Ureter (tissue), 1 donor: ENCODE results near the gene LDLR. TPM values are rescaled to one million over a fixed set of nuclear protein-coding genes. Genes with fewer than 3 reads are reported as not detected.
A peak's percentile ranks its signal among the peaks of the same experiment; 100 is the strongest.
"Not testable (repeated sequence)": the region's sequence is repeated elsewhere in the genome, so short reads cannot be mapped to it uniquely, and the experiment has no call there.

Experiments
- DNase-seq: peaks from one replicate; pipeline ENCODE4 v3.0.0-alpha.2; 2020; ENCODE audit warnings: low spot score
- total RNA-seq: library from RNA; stranded (reverse); gene quantifications from one replicate; pipeline ENCODE4 v1.2.4, GENCODE V29; 2023
- donor health status: DM: yes; HTN: yes; CAD: no.

LDLR gene
- total RNA-seq, 1 donor from 2014 or later, result 78.2 TPM

DNA sequence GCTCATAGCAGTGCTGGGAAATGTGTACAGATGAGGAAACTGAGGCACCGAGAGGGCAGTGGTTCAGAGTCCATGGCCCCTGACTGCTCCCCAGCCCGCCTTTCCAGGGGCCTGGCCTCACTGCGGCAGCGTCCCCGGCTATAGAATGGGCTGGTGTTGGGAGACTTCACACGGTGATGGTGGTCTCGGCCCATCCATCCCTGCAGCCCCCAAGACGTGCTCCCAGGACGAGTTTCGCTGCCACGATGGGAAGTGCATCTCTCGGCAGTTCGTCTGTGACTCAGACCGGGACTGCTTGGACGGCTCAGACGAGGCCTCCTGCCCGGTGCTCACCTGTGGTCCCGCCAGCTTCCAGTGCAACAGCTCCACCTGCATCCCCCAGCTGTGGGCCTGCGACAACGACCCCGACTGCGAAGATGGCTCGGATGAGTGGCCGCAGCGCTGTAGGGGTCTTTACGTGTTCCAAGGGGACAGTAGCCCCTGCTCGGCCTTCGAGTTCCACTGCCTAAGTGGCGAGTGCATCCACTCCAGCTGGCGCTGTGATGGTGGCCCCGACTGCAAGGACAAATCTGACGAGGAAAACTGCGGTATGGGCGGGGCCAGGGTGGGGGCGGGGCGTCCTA, 15.9 kb downstream of the LDLR start:
- DNase-seq, result no peak

DNA sequence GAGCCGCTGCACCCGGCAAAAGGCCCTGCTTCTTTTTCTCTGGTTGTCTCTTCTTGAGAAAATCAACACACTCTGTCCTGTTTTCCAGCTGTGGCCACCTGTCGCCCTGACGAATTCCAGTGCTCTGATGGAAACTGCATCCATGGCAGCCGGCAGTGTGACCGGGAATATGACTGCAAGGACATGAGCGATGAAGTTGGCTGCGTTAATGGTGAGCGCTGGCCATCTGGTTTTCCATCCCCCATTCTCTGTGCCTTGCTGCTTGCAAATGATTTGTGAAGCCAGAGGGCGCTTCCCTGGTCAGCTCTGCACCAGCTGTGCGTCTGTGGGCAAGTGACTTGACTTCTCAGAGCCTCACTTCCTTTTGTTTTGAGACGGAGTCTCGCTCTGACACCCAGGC, 17.2 kb downstream of the LDLR start:
- no peak for DNase-seq

DNA sequence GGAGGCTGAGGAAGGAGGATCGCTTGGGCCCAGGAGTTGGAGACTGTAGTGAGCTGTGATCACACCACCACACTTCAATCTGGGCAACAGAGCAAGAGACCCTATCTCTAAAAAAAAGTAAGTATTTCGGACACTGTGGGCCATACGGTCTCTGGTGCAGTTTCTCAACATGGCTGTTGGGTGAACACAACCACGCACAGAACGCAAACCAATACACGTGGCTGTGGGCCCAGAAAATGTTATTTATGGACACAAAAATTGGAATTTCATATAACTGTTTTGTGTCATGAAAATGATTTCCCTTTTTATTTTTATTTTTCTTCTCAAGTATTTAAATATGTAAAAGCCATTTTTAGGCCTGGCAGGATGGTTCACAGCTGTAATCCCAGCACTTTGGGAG, 19.5 kb downstream of the LDLR start:
- DNase-seq, result no peak

DNA sequence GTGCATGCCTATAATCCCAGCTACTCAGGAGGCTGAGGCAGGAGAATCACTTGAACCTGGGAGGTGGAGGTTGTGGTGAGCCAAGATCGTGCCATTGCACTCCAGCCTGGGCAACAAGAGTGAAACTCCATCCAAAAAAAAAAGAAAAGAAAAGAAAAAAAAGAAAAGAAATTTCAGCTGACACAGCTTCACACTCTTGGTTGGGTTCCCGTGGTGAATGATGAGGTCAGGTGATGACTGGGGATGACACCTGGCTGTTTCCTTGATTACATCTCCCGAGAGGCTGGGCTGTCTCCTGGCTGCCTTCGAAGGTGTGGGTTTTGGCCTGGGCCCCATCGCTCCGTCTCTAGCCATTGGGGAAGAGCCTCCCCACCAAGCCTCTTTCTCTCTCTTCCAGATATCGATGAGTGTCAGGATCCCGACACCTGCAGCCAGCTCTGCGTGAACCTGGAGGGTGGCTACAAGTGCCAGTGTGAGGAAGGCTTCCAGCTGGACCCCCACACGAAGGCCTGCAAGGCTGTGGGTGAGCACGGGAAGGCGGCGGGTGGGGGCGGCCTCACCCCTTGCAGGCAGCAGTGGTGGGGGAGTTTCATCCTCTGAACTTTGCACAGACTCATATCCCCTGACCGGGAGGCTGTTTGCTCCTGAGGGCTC, 22.0 kb downstream of the LDLR start:
- DNase-seq, result no peak

DNA sequence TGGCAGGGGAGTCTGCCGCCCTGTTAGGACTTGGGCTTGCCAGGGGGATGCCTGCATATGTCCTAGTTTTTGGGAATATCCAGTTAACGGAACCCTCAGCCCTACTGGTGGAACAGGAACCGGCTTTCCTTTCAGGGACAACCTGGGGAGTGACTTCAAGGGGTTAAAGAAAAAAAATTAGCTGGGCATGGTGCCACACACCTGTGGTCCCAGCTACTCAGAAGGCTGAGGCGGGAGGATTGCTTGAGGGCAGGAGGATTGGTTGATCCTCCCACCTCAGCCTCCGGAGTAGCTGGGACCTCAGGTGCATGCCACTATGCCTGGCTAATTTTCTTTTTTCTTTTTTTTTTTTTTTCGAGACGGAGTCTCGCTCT, 22.5 kb downstream of the LDLR start:
- no peak for DNase-seq

DNA sequence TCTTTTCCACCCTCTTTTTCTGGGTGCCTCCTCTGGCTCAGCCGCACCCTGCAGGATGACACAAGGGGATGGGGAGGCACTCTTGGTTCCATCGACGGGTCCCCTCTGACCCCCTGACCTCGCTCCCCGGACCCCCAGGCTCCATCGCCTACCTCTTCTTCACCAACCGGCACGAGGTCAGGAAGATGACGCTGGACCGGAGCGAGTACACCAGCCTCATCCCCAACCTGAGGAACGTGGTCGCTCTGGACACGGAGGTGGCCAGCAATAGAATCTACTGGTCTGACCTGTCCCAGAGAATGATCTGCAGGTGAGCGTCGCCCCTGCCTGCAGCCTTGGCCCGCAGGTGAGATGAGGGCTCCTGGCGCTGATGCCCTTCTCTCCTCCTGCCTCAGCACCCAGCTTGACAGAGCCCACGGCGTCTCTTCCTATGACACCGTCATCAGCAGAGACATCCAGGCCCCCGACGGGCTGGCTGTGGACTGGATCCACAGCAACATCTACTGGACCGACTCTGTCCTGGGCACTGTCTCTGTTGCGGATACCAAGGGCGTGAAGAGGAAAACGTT, 24.0 kb downstream of the LDLR start:
- DNase-seq, result no peak

DNA sequence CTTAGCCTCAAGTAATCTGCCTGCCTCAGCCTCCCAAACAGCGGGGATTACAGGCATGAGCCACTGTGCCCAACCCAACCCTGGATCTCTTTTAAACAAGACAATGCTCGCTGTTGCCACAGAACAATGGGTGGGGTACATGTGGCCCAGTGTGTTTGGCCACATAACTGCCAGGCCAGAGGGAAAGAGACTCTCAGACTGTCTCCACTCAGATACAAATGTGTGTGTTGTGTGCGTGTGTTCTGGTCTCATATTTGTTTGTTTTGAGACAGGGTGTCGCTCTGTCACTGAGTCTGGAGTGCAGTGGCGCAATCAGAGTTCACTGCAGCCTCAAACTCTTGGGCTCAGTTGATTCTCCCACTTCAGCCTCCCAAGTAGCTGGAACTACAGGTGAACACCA, 25.8 kb downstream of the LDLR start:
- DNase-seq, result no peak

DNA sequence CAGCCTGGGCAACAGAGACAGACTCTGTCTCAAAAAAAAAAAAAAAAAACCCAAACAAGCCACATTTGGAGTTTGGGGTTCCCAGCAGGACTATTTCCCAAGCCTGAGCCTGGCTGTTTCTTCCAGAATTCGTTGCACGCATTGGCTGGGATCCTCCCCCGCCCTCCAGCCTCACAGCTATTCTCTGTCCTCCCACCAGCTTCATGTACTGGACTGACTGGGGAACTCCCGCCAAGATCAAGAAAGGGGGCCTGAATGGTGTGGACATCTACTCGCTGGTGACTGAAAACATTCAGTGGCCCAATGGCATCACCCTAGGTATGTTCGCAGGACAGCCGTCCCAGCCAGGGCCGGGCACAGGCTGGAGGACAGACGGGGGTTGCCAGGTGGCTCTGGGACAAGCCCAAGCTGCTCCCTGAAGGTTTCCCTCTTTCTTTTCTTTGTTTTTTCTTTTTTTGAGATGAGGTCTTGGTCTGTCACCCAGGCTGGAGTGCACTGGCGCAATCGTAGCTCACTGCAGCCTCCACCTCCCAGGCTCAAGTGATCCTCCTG, 26.7 kb downstream of the LDLR start:
- no peak for DNase-seq

DNA sequence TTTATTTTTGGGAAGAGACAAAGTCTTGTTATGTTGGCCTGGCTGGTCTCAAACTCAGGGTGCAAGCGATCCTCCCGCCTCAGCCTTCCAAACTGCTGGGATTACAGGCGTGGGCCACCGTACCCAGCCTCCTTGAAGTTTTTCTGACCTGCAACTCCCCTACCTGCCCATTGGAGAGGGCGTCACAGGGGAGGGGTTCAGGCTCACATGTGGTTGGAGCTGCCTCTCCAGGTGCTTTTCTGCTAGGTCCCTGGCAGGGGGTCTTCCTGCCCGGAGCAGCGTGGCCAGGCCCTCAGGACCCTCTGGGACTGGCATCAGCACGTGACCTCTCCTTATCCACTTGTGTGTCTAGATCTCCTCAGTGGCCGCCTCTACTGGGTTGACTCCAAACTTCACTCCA, 27.2 kb downstream of the LDLR start:
- DNase-seq, result no peak

DNA sequence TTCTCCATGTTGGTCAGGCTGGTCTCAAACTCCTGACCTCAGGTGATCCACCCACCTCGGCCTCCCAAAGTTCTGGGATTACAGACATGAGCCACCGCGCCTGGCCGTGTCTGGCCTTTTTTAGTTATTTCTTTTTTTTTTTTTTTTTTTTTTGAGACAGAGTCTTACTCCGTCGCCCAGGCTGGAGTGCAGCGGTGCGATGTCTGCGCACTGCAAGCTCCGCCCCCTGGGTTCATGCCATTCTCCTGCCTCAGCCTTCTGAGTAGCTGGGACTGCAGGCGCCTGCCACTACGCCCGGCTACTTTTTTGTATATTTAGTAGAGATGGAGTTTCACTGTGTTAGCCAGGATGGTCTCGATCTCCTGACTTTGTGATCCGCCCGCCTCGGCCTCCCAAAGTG, 32.7 kb downstream of the LDLR start:
- DNase-seq, result not testable (repeated sequence)

DNA sequence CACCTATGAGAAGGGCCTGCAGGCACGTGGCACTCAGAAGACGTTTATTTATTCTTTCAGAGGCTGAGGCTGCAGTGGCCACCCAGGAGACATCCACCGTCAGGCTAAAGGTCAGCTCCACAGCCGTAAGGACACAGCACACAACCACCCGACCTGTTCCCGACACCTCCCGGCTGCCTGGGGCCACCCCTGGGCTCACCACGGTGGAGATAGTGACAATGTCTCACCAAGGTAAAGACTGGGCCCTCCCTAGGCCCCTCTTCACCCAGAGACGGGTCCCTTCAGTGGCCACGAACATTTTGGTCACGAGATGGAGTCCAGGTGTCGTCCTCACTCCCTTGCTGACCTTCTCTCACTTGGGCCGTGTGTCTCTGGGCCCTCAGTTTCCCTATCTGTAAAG, 33.9 kb downstream of the LDLR start:
- no peak for DNase-seq

DNA sequence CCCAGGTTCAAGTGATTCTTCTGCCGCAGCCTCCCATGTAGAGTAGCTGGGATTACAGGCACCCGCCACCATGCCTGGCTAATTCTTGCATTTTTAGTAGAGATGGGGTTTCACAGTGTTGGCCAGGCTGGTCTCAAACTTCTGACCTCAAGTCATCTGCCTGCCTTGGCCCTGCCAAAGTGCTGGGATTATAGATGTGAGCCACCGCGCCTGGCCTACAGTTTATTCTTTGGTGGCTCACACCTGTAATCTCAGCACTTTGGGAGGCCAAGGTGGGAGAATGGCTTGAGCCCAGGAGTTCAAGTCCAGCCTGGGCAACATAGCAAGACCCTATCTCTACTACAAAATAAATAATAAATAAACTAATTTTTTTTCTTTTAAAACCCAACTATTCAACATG, 34.9 kb downstream of the LDLR start:
- DNase-seq, result not testable (repeated sequence)

DNA sequence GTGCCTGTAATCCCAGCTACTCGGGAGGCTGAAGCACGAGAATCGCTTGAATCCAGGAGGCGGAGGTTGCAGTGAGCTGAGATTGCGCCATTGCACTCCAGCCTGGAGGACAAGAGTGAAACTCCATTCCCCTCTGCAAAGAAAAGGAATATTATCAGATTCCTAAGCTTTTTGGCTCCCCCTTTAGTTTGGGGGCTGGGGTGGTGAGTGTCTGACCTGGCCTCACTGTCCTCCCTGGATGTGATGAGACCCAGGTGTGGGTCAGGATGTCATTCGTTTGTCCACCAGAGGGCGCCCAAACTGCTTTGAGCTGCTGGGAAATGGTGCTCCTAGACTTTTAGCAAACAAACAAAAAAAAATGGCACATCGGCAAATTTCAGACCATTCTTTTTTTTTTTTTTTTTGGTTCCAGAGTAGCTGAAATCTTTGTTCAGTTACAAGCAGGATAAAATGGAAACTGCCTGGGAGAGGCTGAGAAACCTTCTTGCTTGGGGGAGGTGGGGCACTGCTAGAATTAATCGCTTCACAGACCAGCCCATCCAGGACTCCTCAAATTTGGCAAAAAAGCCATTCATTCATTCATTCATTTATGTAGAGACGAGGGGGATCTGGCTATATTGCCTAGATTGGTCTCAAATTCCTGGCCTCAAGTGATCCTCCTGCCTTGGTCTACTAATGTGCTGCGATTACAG, 36.9 kb downstream of the LDLR start:
- DNase-seq, result peak; percentile 85

DNA sequence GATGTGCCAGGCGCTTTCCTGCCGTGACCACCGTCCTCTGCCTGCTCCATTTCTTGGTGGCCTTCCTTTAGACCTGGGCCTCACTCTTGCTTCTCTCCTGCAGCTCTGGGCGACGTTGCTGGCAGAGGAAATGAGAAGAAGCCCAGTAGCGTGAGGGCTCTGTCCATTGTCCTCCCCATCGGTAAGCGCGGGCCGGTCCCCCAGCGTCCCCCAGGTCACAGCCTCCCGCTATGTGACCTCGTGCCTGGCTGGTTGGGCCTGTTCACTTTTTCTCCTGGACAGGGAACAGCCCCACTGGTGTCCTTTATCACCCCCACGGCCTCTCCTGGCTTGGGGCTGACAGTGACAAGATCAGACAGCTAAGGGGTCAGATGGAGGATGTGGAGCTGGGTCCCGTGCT, 38.6 kb downstream of the LDLR start:
- no peak for DNase-seq

DNA sequence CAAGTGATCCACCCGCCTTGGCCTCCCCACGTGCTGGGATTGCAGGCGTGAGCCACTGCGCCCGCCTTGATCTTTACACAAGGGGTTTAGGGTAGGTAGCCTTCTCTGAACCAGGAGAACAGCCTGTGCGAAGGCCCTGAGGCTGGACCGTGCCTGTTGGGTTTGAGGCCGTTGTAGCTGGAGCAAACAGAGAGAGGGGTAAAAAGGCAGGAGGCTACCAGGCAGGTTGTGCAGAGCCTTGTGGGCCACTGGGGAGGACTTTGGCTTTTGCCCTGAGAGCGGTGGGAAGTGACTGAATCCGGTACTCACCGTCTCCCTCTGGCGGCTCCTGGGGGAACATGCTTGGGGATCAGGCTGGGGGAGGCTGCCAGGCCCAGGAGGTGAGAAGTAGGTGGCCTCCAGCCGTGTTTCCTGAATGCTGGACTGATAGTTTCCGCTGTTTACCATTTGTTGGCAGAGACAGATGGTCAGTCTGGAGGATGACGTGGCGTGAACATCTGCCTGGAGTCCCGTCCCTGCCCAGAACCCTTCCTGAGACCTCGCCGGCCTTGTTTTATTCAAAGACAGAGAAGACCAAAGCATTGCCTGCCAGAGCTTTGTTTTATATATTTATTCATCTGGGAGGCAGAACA, 41.7 kb downstream of the LDLR start:
- DNase-seq, result peak; percentile 82

DNA sequence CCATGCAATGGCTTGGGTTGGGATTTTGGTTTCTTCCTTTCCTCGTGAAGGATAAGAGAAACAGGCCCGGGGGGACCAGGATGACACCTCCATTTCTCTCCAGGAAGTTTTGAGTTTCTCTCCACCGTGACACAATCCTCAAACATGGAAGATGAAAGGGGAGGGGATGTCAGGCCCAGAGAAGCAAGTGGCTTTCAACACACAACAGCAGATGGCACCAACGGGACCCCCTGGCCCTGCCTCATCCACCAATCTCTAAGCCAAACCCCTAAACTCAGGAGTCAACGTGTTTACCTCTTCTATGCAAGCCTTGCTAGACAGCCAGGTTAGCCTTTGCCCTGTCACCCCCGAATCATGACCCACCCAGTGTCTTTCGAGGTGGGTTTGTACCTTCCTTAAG, 42.2 kb downstream of the LDLR start:
- no peak for DNase-seq

DNA sequence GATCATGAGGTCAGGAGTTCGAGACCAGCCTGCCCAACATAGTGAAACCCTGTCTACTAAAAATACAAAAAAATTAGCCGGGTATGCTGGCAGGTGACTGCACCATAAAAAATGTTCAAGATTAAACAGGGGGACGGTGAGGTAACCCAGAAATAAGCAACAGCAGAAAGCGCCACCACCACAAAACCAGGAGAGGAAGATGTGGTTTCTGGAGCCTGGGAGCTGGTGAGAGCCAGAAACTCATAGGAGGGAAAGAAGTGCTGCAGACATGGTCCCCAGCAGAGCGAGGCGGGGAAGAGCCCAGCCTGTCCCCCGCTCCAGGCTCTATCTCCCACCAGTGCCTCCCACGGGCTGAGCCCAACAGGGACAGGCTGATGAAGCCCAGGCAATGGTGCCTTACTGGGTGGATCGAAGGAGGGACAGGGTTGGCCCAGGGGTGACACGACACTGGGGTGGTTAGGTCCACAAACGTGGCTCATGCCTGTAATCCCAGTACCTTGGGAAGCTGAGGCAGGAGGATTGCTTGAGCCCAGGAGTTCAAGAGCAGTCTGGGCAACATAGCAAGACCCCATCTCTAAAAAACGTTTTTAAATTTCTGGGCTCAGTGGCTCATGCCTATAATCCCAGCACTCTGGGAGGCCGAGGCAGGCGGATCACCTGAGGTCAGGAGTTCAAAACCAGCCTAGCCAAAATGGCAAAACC, 47.3 kb downstream of the LDLR start:
- DNase-seq, result no peak

DNA sequence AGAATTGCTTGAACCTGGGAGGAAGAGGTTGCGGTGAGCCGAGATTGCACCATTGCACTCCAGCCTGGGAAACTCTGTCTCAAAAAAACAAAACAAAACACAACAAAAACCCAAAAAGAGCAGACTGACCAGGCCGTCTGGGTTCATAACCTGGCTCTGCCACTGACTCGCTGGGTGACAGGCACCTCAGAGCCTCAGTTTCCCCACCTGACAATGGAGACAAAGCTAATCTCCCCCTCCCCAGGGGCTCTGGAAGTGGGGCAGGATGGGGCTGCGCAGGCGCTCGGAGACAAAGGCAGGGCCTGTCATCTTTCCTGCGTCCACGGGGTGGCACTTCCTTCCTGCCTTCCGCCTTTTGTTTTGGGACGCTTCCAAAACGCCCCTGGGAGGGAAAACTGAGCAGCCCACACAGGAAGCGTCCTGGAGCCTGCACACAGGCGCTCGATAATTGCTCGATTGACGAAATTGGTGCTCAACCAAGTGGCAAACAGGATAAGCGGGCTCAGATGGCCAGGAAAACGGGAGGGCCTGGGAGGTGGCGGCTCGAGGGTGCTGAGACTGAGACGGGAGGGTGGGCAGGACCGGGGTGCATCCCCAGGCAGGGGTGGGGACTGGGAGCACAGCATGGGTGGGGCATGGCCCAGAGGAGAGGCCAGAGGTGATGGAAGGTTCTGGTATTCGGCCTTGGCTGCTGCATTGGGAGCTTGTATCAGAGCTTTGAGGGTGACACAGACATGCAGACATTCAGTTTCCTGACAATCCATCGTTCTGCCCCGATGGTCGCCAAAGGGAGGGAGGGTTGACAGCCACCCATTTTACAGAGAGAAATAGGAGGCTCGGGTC, 48.5 kb downstream of the LDLR start:
- peak; percentile 89 for DNase-seq

DNA sequence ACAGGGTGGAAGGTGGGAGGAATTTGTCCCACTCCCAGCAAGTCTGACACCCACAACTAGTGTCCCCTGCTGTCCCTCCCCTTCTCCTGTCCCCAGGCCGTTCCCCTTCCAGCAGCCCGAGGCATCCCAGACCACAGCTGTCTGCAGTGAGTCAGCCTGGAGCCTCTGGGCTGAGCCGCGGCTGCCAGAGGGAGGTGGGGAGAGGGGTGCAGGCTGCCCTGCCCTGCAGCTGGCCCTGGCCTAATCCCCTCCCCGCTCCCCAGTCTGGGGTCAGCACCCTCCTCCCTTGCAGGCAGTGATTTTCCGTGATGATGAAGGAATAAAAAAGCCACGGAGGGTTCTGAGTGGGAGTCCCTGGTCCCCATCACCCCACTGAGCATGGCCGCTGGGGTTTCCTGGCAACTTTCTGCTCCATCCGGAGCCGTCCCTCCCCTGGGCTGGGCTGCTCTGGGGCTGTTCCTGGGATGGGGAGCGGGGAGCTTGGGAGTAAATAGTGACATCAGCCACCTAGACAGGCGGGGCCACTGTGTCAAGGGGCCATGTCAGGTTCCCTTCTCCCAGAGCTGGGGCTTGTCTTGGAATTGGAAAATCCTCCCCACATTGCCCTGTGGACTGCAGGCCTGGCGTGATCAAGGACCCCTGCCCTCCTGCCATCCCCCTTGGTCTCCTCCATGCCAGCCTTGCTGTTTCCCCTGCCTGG, 49.5 kb downstream of the LDLR start:
- peak; percentile 74 for DNase-seq

DNA sequence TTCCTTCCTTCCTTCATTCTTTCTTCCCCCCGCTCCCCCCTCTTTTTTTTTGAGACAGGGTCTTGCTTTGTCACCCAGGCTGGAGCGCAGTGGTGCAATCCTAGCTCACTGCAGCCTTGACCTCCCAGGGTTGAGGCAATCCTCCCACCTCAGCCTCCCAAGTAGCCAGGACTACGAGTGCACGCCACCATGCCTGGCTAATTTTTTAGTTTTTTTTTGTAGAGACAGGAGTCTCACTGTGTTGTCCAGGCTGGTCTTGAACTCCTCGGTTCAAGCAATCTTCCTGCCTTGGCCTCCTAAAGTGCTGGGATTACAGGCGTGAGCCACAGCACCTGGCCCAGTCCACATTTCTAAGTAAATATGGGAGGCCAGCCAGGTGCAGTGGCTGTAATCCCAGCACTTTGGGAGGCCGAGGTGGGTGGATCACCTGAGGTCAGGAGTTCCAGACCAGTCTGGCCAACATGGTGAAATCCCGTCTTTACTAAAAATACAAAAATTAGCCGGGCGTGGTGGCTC, 50.8 kb downstream of the LDLR start:
- not testable (repeated sequence) for DNase-seq
